Astrocyte (in vitro differentiated cells and primary cell): ENCODE results near the gene ATOH7. TPM values are rescaled to one million over a fixed set of nuclear protein-coding genes. Genes with fewer than 3 reads are reported as not detected.
"Not testable (repeated sequence)": the region's sequence is repeated elsewhere in the genome, so short reads cannot be mapped to it uniquely, and the experiment has no call there.

Source experiments
- DNase-seq: peaks from one replicate; pipeline ENCODE4 v3.0.0-alpha.2; 2010; ENCODE audit warnings: low read depth
- FAIRE-seq: peaks from 2 replicates; lab custom pipeline; 2011; peaks lifted over from hg19 to GRCh38; lab: Jason Lieb, UNC
- H2AFZ ChIP-seq: 2 replicates; pipeline ENCODE4 v1.6.0; 2012; ENCODE audit warnings: low read depth, low read length, inconsistent platforms
- H3K27ac ChIP-seq: 2 replicates; pipeline ENCODE4 v1.5.1; 2011; ENCODE audit warnings: low read depth, low read length, inconsistent platforms
- H3K27me3 ChIP-seq: 2 replicates; pipeline ENCODE4 v1.6.0; 2011; ENCODE audit warnings: low read length, inconsistent platforms; ENCODE audit not compliant: insufficient read depth
- H3K36me3 ChIP-seq: 2 replicates; pipeline ENCODE4 v1.5.1; 2011; ENCODE audit warnings: low read length, inconsistent platforms; ENCODE audit not compliant: insufficient read depth
- H3K4me1 ChIP-seq: 2 replicates; pipeline ENCODE4 v1.5.1; 2011; ENCODE audit warnings: low read length, inconsistent platforms; ENCODE audit not compliant: insufficient read depth
- H3K4me2 ChIP-seq: 2 replicates; pipeline ENCODE4 v1.6.0; 2012; ENCODE audit warnings: low read length, inconsistent platforms
- H3K4me3 ChIP-seq: 2 replicates; pipeline ENCODE4 v1.5.1; 2011; ENCODE audit warnings: low read depth, mild to moderate bottlenecking, low read length, inconsistent platforms; ENCODE audit not compliant: insufficient read depth
- H3K79me2 ChIP-seq: 2 replicates; pipeline ENCODE4 v1.6.0; 2012; ENCODE audit warnings: mild to moderate bottlenecking, low read length, inconsistent platforms; ENCODE audit not compliant: insufficient read depth
- H3K9ac ChIP-seq: 2 replicates; pipeline ENCODE4 v1.6.0; 2012; ENCODE audit warnings: mild to moderate bottlenecking, low read length, inconsistent platforms
- H3K9me3 ChIP-seq: 2 replicates; pipeline ENCODE4 v1.5.1; 2012; ENCODE audit warnings: low read depth, mild to moderate bottlenecking, low read length, inconsistent platforms; ENCODE audit not compliant: insufficient read depth
- H4K20me1 ChIP-seq: 2 replicates; pipeline ENCODE4 v1.6.0; 2012; ENCODE audit warnings: low read length, inconsistent platforms; ENCODE audit not compliant: insufficient read depth
- H3K27ac Mint-ChIP-seq: one replicate; pipeline ENCODE4 v1.8.0; 2021; ENCODE audit warnings: mild to moderate bottlenecking, mixed read lengths; ENCODE audit not compliant: unreplicated experiment
- H3K27me3 Mint-ChIP-seq: one replicate; pipeline ENCODE4 v1.8.0; 2021; ENCODE audit warnings: low read depth, mixed read lengths; ENCODE audit not compliant: unreplicated experiment
- H3K36me3 Mint-ChIP-seq: one replicate; pipeline ENCODE4 v1.8.0; 2021; ENCODE audit warnings: low read depth, mixed read lengths; ENCODE audit not compliant: unreplicated experiment
- H3K4me1 Mint-ChIP-seq: one replicate; pipeline ENCODE4 v1.8.0; 2021; ENCODE audit warnings: low read depth, mixed read lengths; ENCODE audit not compliant: unreplicated experiment
- H3K4me3 Mint-ChIP-seq: one replicate; pipeline ENCODE4 v1.8.0; 2021; ENCODE audit warnings: mild to moderate bottlenecking, moderate library complexity, mixed read lengths; ENCODE audit not compliant: unreplicated experiment
- H3K9me3 Mint-ChIP-seq: one replicate; pipeline ENCODE4 v1.8.0; 2021; ENCODE audit warnings: mild to moderate bottlenecking, mixed read lengths; ENCODE audit not compliant: unreplicated experiment
- CTCF ChIP-seq: IDR thresholded peaks from 2 replicates; pipeline ENCODE4 v1.5.1; 2011; ENCODE audit warnings: low read depth, mild to moderate bottlenecking, inconsistent platforms, low read length, moderate library complexity; ENCODE audit not compliant: insufficient read depth
- EZH2 ChIP-seq: IDR thresholded peaks from 2 replicates; pipeline ENCODE4 v1.6.1; 2012; ENCODE audit warnings: mild to moderate bottlenecking, low read length, inconsistent platforms; ENCODE audit not compliant: insufficient read depth
- total RNA-seq: library from RNA; stranded (reverse); gene quantifications from 2 replicates; pipeline ENCODE4 v1.2.1, GENCODE V29; 2021

Gene ATOH7
- total RNA-seq, 1 donor from 2014 or later = not detected

GRCh38 chr10:68247931-68248330, 16.0 kb upstream of the ATOH7 start:
- Mint-ChIP-seq H3K4me3 (no peak overlapping the region), H3K36me3 (no peaks in the 10 kb centered on the region), H3K4me1 (no peaks in the 10 kb centered on the region), H3K9me3 (peaks cover 3% of the 10 kb centered on the region), H3K27me3 (peaks cover 19% of the 10 kb centered on the region), H3K27ac (no peak overlapping the region)
- no peak overlapping the region for H3K9ac ChIP-seq
- no peak overlapping the region for H2AFZ ChIP-seq
- no peak overlapping the region for H3K27ac ChIP-seq
- H3K27me3 ChIP-seq = peaks cover 2% of the 10 kb centered on the region
- H3K9me3 ChIP-seq = no peaks in the 10 kb centered on the region
- H3K4me2 ChIP-seq = no peak overlapping the region
- DNase-seq (no peak), FAIRE-seq (no peak)
- no peaks in the 10 kb centered on the region for H3K4me1 ChIP-seq
- no peaks in the 10 kb centered on the region for H4K20me1 ChIP-seq
- no peaks in the 10 kb centered on the region for H3K79me2 ChIP-seq
- H3K4me3 ChIP-seq = no peak overlapping the region
- H3K36me3 ChIP-seq = no peaks in the 10 kb centered on the region
- TF ChIP-seq CTCF = no peak
- TF ChIP-seq EZH2 = no peak

GRCh38 chr10:68246397-68246796, 14.5 kb upstream of the ATOH7 start:
- not testable (repeated sequence) for H3K9ac ChIP-seq, H3K9me3 Mint-ChIP-seq, H4K20me1 ChIP-seq, H3K4me1 Mint-ChIP-seq, H3K79me2 ChIP-seq, H3K27ac Mint-ChIP-seq, H3K4me3 ChIP-seq, DNase-seq, H3K4me3 Mint-ChIP-seq, H3K4me2 ChIP-seq, H3K27me3 ChIP-seq, H2AFZ ChIP-seq, FAIRE-seq, H3K4me1 ChIP-seq, H3K9me3 ChIP-seq, H3K36me3 Mint-ChIP-seq, H3K36me3 ChIP-seq, H3K27ac ChIP-seq
- H3K27me3 Mint-ChIP-seq = peaks cover 17% of the 10 kb centered on the region

- TF ChIP-seq CTCF (no peak), EZH2 (no peak)
- Histone ChIP-seq H3K4me3 (no peak overlapping the region), H3K36me3 (no peaks in the 10 kb centered on the region), H3K4me2 (no peak overlapping the region), H2AFZ (no peak overlapping the region), H3K79me2 (no peaks in the 10 kb centered on the region), H3K9me3 (no peaks in the 10 kb centered on the region), H3K4me1 (no peaks in the 10 kb centered on the region), H3K9ac (no peak overlapping the region), H4K20me1 (no peaks in the 10 kb centered on the region), H3K27me3 (peaks cover 2% of the 10 kb centered on the region), H3K27ac (no peak overlapping the region)
- H3K36me3 Mint-ChIP-seq = peaks cover 2% of the 10 kb centered on the region
- H3K27ac Mint-ChIP-seq = no peak overlapping the region
- peaks cover 3% of the 10 kb centered on the region for H3K4me1 Mint-ChIP-seq
- peak; percentile 49 for DNase-seq
- peaks cover 5% of the 10 kb centered on the region for H3K27me3 Mint-ChIP-seq
- H3K9me3 Mint-ChIP-seq = peaks cover 3% of the 10 kb centered on the region
- H3K4me3 Mint-ChIP-seq = no peak overlapping the region
- FAIRE-seq = no peak
These were observed 10.1 kb upstream of the ATOH7 start for GRCh38 chr10:68242051-68242450.
